HL-60 (cell line): Measurements from ENCODE around the gene ANKFN1.

Experiments used
- DNase-seq, 2 experiments: peaks; one replicate each; pipeline ENCODE4 v3.0.0-alpha.2; 2010 to 2020; ENCODE audit warnings: low read depth in 1 of 2, low spot score in 1 of 2
- H3K27ac ChIP-seq: fragments of 250-450 bp; sonication (Bioruptor Pico); replicated peaks from 2 replicates; pipeline ENCODE4 v1.5.1; 2020; ENCODE audit warnings: mild to moderate bottlenecking, moderate library complexity
- H3K27me3 ChIP-seq: fragments of 250-450 bp; sonication (Bioruptor Pico); 2 replicates; pipeline ENCODE4 v1.5.1; 2021; ENCODE audit warnings: mild to moderate bottlenecking, moderate library complexity; ENCODE audit not compliant: insufficient read depth, poor library complexity, severe bottlenecking
- H3K4me3 ChIP-seq: replicated peaks from 2 replicates; pipeline ENCODE4 v1.5.1; 2011; ENCODE audit warnings: mild to moderate bottlenecking, control low read depth, low read length; ENCODE audit not compliant: insufficient read depth
- GABPA ChIP-seq: IDR thresholded peaks from 2 replicates; pipeline ENCODE4 v1.6.1; 2012; ENCODE audit warnings: low read depth
- POLR2AphosphoS5 ChIP-seq: IDR thresholded peaks from 2 replicates; pipeline ENCODE4 v1.6.1; 2012; ENCODE audit warnings: low read depth
- REST ChIP-seq: IDR thresholded peaks from 2 replicates; pipeline ENCODE4 v1.6.1; 2012; ENCODE audit warnings: low read depth; ENCODE audit not compliant: insufficient replicate concordance
- SPI1 ChIP-seq: IDR thresholded peaks from 2 replicates; pipeline ENCODE4 v1.6.1; 2012; ENCODE audit warnings: low read depth, mild to moderate bottlenecking, borderline replicate concordance
- TF ChIP-seq, protein P1 (sequence below): IDR thresholded peaks from one replicate; pipeline ENCODE4 v1.5.1; 2011; ENCODE audit warnings: low read length, control low read depth, inconsistent platforms; ENCODE audit not compliant: insufficient read depth

ANKFN1 gene

DNA sequence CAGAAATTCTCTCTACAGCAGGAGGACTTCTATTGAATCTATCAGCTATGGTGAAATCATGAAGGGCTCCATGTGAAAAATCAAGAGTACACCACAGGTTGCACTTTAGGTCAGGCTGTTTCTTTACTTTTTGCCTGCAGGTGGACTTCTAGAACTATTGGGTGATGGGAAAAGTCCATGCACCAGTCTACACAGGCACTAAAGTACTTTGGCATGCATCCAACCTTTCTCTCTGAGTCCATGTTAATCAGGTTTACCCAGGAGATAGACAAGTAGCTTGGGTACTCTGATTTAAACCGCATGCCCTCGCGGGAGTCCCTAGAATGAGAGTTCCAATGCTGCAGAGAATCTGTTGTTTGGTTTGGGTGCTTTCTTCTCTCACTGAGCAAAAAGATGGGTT lies 9.1 kb upstream of the ANKFN1 start:
- TF ChIP-seq, protein P1, sequence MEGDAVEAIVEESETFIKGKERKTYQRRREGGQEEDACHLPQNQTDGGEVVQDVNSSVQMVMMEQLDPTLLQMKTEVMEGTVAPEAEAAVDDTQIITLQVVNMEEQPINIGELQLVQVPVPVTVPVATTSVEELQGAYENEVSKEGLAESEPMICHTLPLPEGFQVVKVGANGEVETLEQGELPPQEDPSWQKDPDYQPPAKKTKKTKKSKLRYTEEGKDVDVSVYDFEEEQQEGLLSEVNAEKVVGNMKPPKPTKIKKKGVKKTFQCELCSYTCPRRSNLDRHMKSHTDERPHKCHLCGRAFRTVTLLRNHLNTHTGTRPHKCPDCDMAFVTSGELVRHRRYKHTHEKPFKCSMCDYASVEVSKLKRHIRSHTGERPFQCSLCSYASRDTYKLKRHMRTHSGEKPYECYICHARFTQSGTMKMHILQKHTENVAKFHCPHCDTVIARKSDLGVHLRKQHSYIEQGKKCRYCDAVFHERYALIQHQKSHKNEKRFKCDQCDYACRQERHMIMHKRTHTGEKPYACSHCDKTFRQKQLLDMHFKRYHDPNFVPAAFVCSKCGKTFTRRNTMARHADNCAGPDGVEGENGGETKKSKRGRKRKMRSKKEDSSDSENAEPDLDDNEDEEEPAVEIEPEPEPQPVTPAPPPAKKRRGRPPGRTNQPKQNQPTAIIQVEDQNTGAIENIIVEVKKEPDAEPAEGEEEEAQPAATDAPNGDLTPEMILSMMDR = no peak
- TF ChIP-seq GABPA (no peak), POLR2AphosphoS5 (no peak), REST (no peak), SPI1 (no peak)
- H3K4me3 ChIP-seq = no peak overlapping the region
- no peaks in the 10 kb centered on the region for H3K27me3 ChIP-seq
- H3K27ac ChIP-seq = no peak overlapping the region
- DNase-seq = no peak

DNA sequence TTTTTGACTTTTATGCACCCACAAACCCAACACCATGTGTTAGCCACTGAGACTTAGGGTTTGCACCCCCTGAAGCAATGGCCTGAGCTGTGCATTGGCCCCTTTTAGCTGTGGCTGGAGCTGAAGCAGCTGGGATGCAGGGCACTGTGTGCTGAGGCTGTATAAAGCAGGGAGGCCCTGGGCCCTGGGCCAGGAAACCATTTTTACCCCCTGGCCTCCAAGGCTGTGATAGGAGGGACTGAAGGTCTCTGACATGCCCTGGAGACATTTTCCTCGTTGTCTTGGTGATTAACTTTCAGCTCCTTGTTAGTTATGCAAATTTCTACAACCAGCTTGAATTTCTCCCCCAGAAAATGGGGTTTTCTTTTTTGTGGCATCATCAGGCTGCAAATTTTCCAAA lies 6.7 kb upstream of the ANKFN1 start:
- H3K27me3 ChIP-seq = no peaks in the 10 kb centered on the region
- H3K27ac ChIP-seq = no peak overlapping the region
- no peak overlapping the region for H3K4me3 ChIP-seq
- TF ChIP-seq REST (no peak), SPI1 (no peak)
- DNase-seq = no peak

DNA sequence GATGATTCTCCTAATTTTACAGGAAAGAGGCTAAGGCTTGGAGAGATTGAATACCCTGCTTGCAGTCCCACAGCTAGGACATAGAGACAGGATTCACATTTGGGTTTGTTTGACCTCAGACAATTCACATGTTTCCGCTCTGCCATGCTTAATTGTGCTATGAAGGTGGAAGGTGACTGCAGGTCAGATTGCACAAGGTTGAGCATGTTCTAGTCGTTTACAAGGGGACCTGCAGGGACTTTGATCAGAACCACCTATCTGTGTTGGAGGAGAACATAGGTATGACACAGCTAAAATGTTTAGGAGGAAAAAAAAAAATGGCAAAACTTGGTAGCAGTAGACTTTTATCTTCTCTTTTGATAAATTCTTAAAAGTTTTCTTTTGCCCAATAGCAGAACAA lies 4.9 kb upstream of the ANKFN1 start:
- DNase-seq = no peak
- no peaks in the 10 kb centered on the region for H3K27me3 ChIP-seq
- TF ChIP-seq GABPA (no peak), POLR2AphosphoS5 (no peak), REST (no peak), SPI1 (no peak)
- TF ChIP-seq, protein P1 = no peak
- H3K4me3 ChIP-seq = no peak overlapping the region
- no peak overlapping the region for H3K27ac ChIP-seq
